Hippocampal formation (tissue), 2 donors: ENCODE measurements around the gene UHMK1.
"Not testable (repeated sequence)": the region's sequence is repeated elsewhere in the genome, so short reads cannot be mapped to it uniquely, and the experiment has no call there.

ENCODE experiments used
- DNase-seq, 2 donors: peaks; one replicate each; lab custom pipeline; 2025; lab: John Stamatoyannopoulos, UW

The UHMK1 gene, protein sequence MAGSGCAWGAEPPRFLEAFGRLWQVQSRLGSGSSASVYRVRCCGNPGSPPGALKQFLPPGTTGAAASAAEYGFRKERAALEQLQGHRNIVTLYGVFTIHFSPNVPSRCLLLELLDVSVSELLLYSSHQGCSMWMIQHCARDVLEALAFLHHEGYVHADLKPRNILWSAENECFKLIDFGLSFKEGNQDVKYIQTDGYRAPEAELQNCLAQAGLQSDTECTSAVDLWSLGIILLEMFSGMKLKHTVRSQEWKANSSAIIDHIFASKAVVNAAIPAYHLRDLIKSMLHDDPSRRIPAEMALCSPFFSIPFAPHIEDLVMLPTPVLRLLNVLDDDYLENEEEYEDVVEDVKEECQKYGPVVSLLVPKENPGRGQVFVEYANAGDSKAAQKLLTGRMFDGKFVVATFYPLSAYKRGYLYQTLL

DNA sequence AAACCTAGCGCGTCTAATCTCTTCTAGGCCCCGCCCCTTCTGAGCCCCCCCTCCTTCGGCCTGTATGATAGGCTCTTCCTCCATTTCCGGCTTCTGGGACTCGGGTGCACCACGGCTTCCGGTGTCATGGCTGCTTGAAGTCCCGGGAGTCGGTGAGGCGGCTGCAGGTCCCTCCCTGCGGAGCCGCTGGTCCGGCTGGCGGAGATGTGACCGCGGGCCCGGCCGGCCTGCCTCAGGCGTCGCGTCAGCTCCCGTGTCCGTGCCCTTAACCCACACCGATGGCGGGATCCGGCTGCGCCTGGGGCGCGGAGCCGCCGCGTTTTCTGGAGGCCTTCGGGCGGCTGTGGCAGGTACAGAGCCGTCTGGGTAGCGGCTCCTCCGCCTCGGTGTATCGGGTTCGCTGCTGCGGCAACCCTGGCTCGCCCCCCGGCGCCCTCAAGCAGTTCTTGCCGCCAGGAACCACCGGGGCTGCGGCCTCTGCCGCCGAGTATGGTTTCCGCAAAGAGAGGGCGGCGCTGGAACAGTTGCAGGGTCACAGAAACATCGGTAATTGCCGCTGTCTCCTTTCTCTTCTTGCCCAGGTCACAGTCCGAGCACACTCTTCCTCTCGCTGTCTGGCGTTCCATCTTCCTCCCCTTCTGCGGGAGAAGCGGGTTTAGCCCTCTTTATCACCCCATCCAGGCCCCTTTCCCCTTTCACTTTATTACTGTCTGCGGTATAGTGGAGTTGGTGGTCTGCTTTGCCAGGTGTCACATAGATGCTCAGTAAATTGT lies at the start of gene UHMK1:
TSS of gene UHMK1 (plus strand) at position 96 of the 773 bp plus-strand sequence. CDS start at position 279, 183 bp downstream.
- DNase-seq = peak; percentile 84 to 92

DNA sequence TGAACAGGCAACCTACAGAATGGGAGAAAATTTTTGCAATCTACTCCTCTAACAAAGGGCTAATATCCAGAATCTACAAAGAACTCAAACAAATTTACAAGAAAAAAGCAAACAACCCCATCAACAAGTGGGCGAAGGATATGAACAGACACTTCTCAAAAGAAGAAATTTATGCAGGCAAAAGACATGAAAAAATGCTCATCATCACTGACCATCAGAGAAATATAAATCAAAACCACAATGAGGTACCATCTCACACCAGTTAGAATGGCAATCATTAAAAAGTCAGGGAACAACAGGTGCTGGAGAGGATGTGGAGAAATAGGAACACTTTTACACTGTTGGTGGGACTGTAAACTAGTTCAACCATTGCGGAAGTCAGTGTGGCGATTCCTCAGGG lies 43.3 kb upstream of the UHMK1 start:
- not testable (repeated sequence) for DNase-seq

DNA sequence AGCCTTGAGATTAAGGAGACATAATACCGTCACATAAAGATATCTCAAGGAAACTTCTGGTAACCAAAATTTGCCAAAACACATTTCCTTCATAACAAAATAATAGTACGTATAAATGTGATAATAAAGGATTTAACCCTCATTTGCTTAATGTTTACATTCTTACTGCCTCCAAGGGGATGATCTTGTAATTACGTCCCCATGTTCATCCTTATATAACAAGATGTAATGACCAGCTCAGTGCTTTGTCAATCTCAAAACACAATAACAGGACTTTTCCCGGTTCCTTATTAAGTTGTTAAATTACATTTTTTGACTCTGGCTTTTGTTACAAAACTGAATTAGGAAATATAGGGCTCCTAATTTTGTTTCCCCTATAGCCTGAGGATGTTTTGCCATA lies 41.3 kb upstream of the UHMK1 start:
- DNase-seq = no peak

DNA sequence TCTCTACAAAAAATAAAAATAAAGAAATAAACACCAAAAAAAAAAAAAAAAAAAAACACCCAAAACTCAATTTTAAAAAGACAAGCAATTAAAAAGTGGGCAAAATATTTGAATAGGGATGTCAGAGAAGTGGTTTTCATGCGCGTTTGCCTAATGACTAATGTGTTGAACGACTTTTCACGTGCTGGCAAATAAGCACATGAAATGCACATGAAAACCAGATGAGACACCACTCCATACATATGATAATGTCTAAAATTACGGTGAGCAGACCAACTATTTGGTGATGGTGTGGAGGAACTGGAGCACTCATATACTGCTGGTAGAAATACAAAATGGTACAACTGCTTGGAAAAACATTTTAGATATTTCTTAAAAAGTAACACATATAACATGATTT lies 39.4 kb upstream of the UHMK1 start:
- no peak for DNase-seq

DNA sequence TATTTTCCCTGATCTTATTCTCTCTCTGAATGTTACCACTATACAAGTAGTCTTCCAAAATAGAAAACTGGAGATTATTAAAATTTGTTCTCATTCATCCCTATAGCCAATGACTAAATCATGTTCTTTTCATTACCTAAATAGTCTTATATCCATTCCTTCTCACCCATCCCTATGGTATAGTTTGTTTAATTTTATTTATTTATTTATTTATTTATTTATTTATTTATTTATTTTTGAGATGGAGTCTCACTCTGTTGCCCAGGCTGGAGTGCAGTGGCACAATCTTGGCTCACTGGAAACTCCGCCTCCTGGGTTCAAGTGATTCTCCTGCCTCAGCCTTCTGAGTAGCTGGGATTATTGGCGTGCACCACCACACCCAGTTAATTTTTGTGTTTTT lies 35.2 kb upstream of the UHMK1 start:
- DNase-seq = not testable (repeated sequence)

DNA sequence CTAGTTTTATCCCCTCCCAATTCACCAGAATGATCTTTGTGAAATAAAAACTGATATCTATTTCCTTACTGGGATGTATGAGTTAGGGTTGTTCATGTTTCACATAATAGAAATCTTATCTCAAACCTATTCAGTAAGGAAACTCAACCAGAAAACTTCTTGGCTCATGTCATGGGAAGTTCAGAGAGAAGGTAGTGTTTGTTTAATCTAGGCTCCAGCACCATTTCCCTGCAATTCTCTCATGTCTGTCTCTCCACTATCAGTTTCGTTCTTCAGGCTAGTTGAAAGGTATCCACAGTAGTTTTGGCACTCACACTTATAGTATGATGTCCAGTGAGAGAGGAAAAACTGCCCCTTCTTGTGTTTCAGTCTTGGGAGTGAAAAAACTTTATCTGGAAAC lies 34.6 kb upstream of the UHMK1 start:
- no peak for DNase-seq

DNA sequence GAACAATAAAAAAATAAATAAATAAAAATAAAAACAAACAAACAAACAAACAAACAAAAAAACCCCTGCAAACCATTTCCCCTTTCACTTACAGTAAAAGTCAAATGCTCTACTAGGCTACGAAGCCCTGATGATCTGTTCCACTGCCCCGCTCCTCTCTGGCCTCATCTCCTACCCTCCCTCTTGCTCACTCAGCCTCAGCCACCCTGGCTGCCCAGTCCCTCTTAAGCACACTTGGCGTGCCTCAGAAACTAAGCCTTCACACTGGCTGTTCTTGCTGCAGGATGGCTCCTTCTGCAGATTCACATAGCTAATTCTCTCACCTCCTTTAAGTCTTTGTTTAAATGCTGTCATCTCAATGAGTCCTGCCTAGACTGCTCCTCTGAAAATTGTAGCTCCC lies 30.8 kb upstream of the UHMK1 start:
- no peak for DNase-seq

DNA sequence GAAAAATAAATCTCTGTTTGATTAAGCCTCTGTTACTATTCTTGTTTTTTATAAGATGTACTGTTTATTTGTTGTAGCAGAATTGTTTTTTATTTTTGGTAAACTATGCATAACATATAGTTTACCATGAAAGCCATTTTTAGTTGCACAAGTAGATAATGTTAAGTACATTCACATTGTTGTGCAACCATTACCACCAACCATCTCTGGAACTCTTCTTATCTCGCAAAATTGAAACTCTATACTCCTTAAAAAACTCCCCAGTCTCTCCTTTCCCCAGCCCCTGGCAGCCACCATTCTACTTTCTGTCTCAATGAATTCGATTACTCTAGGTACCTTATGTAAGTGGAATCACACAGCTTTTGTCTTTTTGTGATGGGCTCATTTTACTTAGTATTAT lies 27.4 kb upstream of the UHMK1 start:
- no peak for DNase-seq

DNA sequence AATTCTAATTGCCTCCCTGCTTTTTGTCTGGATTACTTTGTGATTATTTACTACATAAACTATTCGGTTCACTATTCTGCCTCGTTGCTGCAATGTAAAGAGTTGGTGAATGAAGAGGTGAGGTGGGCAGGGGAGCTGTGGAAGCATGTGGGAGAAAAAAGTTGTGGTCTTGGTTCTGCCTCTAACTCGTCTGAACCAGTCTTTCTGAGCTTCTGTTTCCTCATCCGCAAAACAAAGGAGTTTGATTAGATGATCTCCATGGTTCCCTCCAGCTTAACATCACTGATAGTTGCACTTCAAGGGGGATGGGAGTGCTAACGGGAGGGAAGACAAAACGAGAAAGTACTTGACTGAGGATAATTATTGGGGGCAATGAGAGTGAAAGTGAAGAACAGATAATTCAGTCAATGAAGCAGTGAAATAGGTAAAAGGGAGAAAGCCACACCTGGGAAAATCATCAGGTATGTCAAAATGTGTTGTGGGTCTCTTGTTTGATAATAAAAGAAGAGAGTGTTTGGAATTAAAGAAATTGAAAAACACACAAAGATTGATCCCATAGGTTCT lies 26.2 kb upstream of the UHMK1 start:
- no peak for DNase-seq

DNA sequence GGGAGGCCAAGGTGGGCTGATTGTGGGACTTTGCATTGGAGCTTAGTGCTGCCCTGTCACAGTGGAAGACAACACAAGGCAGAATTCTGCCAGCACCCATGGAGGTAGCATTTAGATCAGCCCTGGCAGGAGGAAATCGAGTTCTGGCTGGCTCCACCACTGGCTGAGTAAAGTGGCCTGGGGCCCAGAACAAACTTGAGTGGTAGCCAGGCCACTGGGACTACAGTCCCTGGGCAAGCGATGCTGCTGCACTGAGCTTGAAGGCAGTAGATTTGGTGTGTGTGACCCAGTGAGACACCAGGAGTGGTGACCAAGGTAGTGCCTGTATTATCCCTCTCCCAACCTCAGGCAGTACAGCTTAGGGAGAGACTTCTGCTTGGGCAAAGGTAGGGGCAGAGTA lies 22.5 kb upstream of the UHMK1 start:
- peak in 1 of 2 donors; percentile 10 for DNase-seq

DNA sequence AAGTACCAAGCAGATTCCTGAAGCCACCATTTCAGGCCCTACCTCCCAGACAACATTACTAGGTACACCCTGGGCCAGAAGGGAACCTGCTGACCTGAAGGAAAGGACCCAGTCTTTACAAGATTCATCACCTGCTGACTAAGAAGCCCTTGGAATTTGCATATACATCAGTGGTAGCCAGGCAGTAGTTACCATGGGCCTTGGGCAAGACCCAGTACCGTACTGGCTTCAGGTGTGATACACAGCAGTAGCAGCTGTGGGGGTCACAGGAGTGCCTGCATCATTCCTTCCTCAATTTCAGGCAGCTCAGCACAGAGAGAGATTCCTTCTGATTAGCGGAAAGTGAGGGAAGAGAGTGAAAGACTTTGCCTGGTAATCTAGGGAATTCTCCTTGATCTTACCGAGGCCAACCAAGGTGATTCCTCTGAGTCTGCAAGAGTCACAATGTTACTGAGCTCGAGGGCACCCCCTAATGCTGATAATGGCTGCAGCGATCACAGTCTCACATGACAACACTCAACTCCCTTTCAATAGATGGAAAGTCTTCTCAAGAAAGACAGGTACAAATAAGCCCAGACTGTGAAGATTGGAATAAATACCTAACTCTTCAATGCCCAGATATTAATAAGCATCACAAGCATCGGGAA lies 22.0 kb upstream of the UHMK1 start:
- DNase-seq = no peak

DNA sequence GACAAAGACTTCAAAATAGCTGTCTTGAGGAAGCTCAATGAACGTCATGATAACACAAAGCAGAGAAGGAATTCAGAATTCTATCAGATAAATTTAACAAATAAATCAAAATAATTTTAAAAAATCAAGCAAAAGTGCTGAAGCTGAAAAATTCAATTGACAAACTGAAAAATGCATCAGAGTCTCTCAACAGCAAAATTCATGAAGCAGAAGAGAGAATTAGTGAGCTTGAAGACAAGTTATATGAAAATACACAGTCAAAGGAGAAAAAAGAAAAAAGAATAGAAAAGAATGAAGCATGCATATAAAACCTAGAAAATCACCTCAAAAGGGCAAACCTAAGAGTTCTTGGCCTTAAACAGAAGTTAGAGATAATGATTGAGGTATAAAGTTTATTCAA lies 21.0 kb upstream of the UHMK1 start:
- DNase-seq = no peak

DNA sequence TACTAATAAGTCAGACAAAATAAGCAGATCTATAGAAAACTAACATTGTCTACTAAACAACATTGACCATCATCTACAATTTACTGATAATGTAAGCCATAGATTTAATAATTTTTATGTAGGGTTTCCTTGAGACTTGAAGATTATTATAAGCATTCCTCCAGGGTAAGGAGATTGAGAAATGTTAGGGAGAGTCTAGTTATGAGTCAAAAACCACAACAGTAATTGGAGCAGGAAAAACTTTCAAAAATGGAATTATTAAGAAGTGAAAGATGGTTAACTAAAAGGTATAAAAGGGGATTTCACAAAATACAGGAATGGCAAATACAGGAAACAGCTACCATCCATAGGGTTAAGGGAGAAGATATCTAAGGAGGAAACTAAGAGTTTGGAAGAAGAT lies 12.4 kb upstream of the UHMK1 start:
- no peak for DNase-seq

DNA sequence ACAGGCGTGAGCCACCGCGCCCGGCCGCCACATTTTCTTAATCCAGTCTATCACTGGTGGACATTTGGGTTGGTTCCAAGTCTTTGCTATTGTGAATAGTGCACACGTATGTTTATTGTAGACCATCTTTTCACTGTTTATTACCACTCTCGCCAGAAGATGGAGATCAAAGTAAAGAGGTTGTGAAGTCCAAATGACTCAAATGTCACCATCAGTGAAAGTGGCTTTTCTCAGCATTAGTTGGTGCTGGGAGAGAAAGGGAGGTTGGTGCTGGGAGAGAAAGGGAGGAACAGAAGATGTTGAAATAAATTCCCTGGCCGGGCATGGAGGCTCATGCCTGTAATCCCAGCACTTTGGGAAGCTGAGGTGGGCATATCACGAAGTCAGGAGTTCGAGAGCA lies 10.4 kb upstream of the UHMK1 start:
- no peak for DNase-seq

DNA sequence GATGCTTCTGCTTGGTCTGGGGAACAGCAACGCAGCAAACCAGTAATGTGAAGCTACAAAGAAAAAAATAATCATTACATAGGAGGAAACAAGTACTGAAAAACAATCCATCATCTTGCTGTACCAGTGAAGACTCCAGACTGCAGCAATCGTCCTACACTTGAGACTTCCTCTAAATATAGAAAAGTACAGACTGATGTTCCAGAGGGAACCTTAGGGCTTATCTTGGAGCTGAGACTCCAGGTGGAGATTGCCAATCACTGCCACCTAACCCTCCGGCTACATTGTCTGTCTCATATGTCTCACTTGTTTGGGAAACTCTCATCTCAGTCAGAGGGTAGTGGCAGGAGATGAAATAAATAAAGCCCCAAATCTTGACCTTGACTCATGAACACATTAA lies 9.4 kb upstream of the UHMK1 start:
- DNase-seq = no peak

DNA sequence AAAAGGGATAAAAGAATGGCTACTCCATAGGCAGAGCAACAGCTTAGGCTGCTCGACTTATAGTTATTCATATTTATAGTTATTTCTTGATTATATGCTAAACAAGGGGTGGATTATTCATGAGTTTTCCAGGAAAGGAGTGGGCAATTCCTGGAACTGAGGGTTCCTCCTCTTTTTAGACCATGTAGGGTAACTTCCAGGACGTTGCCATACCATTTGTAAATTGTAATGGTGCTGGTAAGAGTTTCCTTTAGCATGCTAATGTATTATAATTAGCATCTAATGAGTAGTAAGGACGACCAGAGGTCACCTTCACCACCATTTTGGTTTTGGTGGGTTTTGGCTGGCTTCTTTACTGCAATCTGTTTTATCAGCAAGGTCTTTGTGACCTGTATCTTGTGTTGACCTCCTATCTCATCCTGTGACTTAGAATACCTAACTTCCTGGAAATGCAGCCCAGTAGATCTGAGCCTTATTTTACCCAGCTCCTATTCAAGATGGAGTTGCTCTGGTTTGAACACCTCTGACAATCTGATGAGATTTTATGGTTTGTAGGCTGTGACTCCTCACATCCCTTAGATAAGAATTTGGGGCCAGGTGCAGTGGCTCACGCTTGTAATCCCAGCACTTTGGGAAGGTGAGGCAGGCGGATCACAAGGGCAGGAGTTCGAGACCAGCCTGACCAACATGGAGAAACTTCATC lies 1.9 kb upstream of the UHMK1 start:
- DNase-seq = not testable (repeated sequence)

DNA sequence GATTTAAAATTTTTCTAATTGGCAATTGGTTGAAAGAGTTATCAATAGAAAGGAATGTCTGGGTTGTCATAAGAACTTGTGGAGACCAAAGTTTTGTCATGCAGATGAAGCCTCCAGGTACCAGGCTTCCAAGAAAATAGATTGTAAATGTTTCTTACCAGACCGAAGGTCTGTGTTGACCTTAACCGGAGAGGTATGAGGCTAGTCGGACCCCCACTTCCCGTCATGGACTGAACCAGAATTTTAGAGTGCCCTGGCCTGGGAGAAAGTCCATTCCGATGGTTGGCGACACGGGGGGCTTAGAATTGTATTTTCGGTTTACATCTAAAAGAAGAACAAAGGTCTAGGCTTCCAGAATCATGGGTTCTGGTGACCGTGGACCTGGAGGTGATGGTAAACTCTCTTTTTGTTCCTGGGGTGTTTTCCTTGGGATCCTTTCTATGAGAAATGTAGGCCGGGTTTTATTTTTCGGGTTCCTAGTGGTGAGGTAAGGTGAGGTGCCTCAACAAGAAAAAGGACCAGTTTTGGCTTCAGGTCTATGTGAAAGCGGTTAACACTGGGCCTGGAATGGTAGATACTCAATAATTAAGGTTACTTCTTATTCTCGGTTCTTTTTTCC lies 405 bp upstream of the UHMK1 start:
- no peak for DNase-seq

DNA sequence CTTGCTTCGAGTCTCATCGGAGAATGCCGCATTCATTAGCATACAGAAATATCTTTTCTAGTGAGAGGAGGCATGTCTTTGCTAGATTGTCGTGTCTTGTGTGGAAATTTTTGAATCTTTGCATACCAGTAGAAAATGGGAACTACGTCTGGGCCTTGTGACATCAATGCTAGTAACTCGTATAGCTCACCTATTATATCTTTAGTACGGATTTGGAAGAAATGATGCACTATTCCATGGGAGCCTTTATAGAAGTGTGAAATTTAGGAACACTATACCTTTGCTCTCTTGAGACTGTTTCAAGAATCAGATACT lies 835 bp downstream of the UHMK1 start:
- DNase-seq = no peak

DNA sequence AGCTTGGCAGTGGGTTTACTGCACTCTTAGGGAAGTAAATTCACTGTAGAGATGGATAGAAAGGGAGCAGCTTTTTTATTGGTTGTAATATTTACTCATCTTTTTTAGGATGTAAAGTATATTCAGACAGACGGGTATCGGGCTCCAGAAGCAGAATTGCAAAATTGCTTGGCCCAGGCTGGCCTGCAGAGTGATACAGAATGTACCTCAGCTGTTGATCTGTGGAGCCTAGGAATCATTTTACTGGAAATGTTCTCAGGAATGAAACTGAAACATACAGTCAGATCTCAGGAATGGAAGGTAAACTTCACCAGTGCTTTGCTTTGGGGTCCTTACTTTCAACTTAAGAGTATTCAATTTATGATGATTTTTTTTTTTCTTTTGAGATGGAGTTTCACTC lies 3.2 kb downstream of the UHMK1 start:
- no peak for DNase-seq

DNA sequence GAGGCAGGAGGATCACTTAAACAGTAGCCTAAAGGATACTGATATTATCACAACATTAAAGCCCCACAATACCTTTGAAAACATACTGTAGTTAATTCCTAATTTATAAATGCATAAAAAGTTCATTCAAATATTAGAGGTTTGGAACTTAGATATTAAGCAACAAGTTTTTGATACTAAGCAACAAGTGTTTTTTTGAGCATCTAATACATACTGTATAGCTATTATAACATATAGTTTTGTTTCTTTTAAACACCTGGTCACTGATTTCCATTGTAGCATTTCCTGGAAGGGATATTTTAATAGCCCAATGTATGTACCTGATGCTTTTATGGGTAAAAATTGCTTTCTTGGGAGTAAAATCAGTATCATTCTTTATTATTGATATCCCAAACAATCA lies 4.5 kb downstream of the UHMK1 start:
- DNase-seq = no peak

DNA sequence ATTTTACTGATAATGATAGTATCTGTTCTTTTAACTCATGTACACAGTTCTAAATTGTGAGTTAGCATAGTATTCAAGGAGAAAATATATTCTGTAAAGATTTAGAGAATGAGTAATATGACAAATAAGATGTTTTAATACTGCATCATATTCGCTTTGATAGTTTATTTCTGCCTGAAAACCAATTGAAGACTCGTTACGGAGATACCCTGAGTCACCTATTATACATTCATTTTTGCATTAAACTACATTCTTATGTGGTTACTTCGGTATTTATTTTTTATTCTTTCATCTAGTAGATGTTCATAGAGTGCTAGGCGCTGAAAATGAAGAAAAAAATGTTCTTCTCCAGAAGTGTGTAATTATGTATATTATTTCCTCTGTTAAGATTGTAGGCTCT lies 5.3 kb downstream of the UHMK1 start:
- no peak for DNase-seq

DNA sequence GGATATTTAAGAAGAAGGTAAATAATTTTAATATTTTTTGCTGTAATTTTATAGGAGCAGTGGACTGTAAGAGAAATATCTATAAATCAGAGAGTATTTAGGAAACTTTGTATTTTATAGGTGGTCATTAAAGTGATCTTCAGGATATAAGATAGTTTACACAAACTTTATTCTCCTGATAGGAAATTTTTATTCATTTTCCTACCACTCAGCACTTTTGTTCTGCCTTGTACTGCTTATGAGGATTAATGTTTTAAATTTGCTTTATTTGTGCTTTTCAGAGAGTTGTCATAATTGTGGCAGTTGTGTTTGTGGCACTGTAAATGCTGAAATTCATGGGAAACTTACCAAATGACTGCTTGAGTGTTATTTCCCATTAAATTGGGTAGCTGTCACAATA lies 29.7 kb downstream of the UHMK1 start:
- DNase-seq = no peak
